K562 (cell line): ENCODE measurements around the gene ZNF488. TPM values are rescaled to one million over a fixed set of nuclear protein-coding genes. Genes with fewer than 3 reads are reported as not detected.

Experiments
- ATAC-seq: fragments of 200-7000 bp; cut with Tn5 transposase; 3 replicates; pipeline ENCODE4 v1.9.1; 2020; ENCODE audit warnings: moderate library complexity
- BruUV-seq: library from RNA; stranded (reverse); fragments of 400-500 nt; replicated peaks from 2 replicates; lab custom pipeline; 2021; lab: Mats Ljungman, UMichigan
- CTCF ChIA-PET: fragments of 300-600 bp; formaldehyde crosslinking; extraction: SDS; loops from one replicate; lab custom pipeline; 2021; ENCODE audit warnings: low intra/inter-chr PET ratio; lab: Yijun Ruan, JAX
- POLR2A ChIA-PET: fragments of 300-600, 350-650 bp; sonication (Branson Sonifier 250); formaldehyde crosslinking; extraction: SDS; loops from one replicate; lab custom pipeline; 2021; ENCODE audit warnings: antibody characterized with exemption, inconsistent platforms; lab: Yijun Ruan, JAX
- DNase-seq, 4 experiments: peaks; one replicate each; pipeline versions ENCODE4 v3.0.0 to v3.0.0-alpha.2; 2011 to 2018; ENCODE audit warnings: low spot score in 3 of 4, mixed read lengths in 3 of 4; ENCODE audit errors: extremely low read depth in 1 of 4
- FAIRE-seq: peaks from 2 replicates; lab custom pipeline; 2011; peaks lifted over from hg19 to GRCh38; lab: Jason Lieb, UNC
- H2AFZ ChIP-seq: 2 replicates; pipeline ENCODE4 v1.6.0; 2011; ENCODE audit warnings: low read depth, low read length, control low read depth, inconsistent platforms
- H3K27ac ChIP-seq: fragments of 200-600 bp; 3 replicates; pipeline ENCODE4 v1.8.0; 2011; ENCODE audit warnings: low read depth, mild to moderate bottlenecking, control low read depth, inconsistent platforms, low read length, moderate library complexity, mixed read lengths; ENCODE audit errors: extremely low read depth
- H3K27me3 ChIP-seq, 2 experiments: fragments of 300-600 bp in 1 of 2; 2 replicates in 1 of 2; 3 replicates in 1 of 2; pipeline versions ENCODE4 v1.6.0 to v1.8.0; 2011; ENCODE audit warnings: inconsistent platforms in 2 of 2, low read length in 2 of 2, mild to moderate bottlenecking in 1 of 2, mixed read lengths in 1 of 2, moderate library complexity in 1 of 2; ENCODE audit not compliant: control insufficient read depth in 2 of 2, insufficient read depth in 2 of 2
- H3K36me3 ChIP-seq: fragments of 300-600 bp; 3 replicates; pipeline ENCODE4 v1.8.0; 2011; ENCODE audit warnings: mild to moderate bottlenecking, low read length, inconsistent platforms; ENCODE audit not compliant: control insufficient read depth, insufficient read depth
- H3K4me1 ChIP-seq, 2 experiments: fragments of 200-600 bp in 1 of 2; replicated peaks in 1 of 2; 2 replicates in 1 of 2; 3 replicates in 1 of 2; pipeline versions ENCODE4 v1.5.1 to v1.8.0; 2011; ENCODE audit warnings: inconsistent platforms in 2 of 2, low read length in 2 of 2, mild to moderate bottlenecking in 1 of 2, mixed read lengths in 1 of 2, moderate library complexity in 1 of 2; ENCODE audit not compliant: control insufficient read depth in 2 of 2, insufficient read depth in 2 of 2
- H3K4me2 ChIP-seq: 2 replicates; pipeline ENCODE4 v1.6.1; 2011; ENCODE audit warnings: low read length, control low read depth, inconsistent platforms, mixed read lengths; ENCODE audit not compliant: insufficient read depth
- H3K4me3 ChIP-seq: fragments of 200-600 bp; sonication (generic), shearing (Covaris generic); 2 replicates; pipeline ENCODE4 v1.5.1; 2016; ENCODE audit warnings: control low read depth, inconsistent platforms
- H3K79me2 ChIP-seq: fragments of 200-600 bp; 3 replicates; pipeline ENCODE4 v1.8.0; 2011; ENCODE audit warnings: low read length, inconsistent platforms; ENCODE audit not compliant: control insufficient read depth, insufficient read depth
- H3K9ac ChIP-seq, 2 experiments: 2 replicates each; pipeline versions ENCODE4 v1.6.0 to v1.6.1; 2011; ENCODE audit warnings: low read depth in 2 of 2, low read length in 2 of 2, control low read depth in 1 of 2, inconsistent platforms in 1 of 2, mild to moderate bottlenecking in 1 of 2, mixed read lengths in 1 of 2; ENCODE audit not compliant: insufficient read depth in 1 of 2
- H3K9me1 ChIP-seq: one replicate; pipeline ENCODE4 v1.6.0; 2011; ENCODE audit warnings: inconsistent platforms, mild to moderate bottlenecking, low read length, moderate library complexity; ENCODE audit not compliant: control insufficient read depth, insufficient read depth
- H3K9me3 ChIP-seq: replicated peaks from 2 replicates; pipeline ENCODE4 v1.5.1; 2011; ENCODE audit warnings: low read depth, low read length, inconsistent platforms; ENCODE audit not compliant: control insufficient read depth, insufficient read depth
- H4K20me1 ChIP-seq: replicated peaks from 2 replicates; pipeline ENCODE4 v1.6.1; 2011; ENCODE audit warnings: low read length, inconsistent platforms, mixed read lengths; ENCODE audit not compliant: control insufficient read depth, insufficient read depth
- FOSL1 ChIP-seq: fragments of 200-800 bp; sonication (Bioruptor generic); conservative IDR thresholded peaks from 2 replicates; pipeline ENCODE4 v1.6.1; 2016; ENCODE audit warnings: missing genetic modification characterization, missing compliant biosample characterization
- JUN ChIP-seq, 2 experiments: sonication (generic) in 1 of 2; formaldehyde crosslinking in 1 of 2; IDR thresholded peaks; 2 replicates each; pipeline versions ENCODE4 v1.6.1 to v1.8.0; 2012 to 2022; ENCODE audit warnings: borderline replicate concordance in 2 of 2, mild to moderate bottlenecking in 2 of 2, improper control_type of control experiment in 1 of 2, low read depth in 1 of 2, low read length in 1 of 2, missing genetic modification reagents in 1 of 2
- JUND ChIP-seq, 2 experiments: IDR thresholded peaks; 2 replicates in 1 of 2; 3 replicates in 1 of 2; pipeline ENCODE4 v1.6.1; 2011; ENCODE audit warnings: borderline replicate concordance in 2 of 2, low read depth in 2 of 2, low read length in 2 of 2, improper control_type of control experiment in 1 of 2, missing biosample characterization in 1 of 2, missing genetic modification characterization in 1 of 2, missing genetic modification reagents in 1 of 2
- ZFP36 ChIP-seq: fragments of 150-350 bp; IDR thresholded peaks from 2 replicates; pipeline ENCODE4 v1.6.1; 2018; ENCODE audit warnings: low read length, low read depth; ENCODE audit not compliant: partially characterized antibody
- ZNF263 ChIP-seq: sonication (generic); formaldehyde crosslinking; IDR thresholded peaks from 2 replicates; pipeline ENCODE4 v1.8.0; 2022; ENCODE audit warnings: mild to moderate bottlenecking, missing genetic modification reagents, borderline replicate concordance
- ZNF561 ChIP-seq: fragments of 450-650 bp; formaldehyde crosslinking; conservative IDR thresholded peaks from 2 replicates; pipeline ENCODE4 v1.4.0; 2020; ENCODE audit warnings: mild to moderate bottlenecking, moderate library complexity
- WGBS: fragments of 100-300 bp; shearing (Covaris generic); methylation state at CpG from one replicate; pipeline ENCODE4 v1.1.6; 2016; ENCODE audit warnings: low coverage, mixed read lengths; ENCODE audit not compliant: insufficient coverage; ENCODE audit errors: missing lambda C conversion rate; 5-methylcytosine and 5-hydroxymethylcytosine counted together
- in situ Hi-C: fragments of 300-500 bp; cut with MboI; formaldehyde crosslinking; loops from 4 replicates; pipeline ENCODE4 v1.15.0; 2018; ENCODE audit warnings: inconsistent platforms, mixed read lengths
- intact Hi-C: fragments of 100-400 bp; cut with micrococcal nuclease; formaldehyde crosslinking; loops from 2 replicates; pipeline ENCODE4 v1.14.2; 2022
- polyA plus RNA-seq, 8 experiments: library from polyadenylated mRNA; depleted of rRNA in 4 of 8; stranded (reverse) in 5 of 8; unstranded in 3 of 8; fragments of >200 nt; fragmentation: Nextera tagmentation in 2 of 8; fragmentation: Illumina TruSeq in 1 of 8; extraction: Ambion mirVana in 2 of 8; extraction: Trizol in 1 of 8; gene quantifications; 2 replicates each; pipeline versions ENCODE4 v1.2.1 to v1.2.3, GENCODE V29; 2011 to 2014; ENCODE audit warnings: inconsistent platforms in 1 of 8, missing spikeins in 1 of 8
- total RNA-seq, 7 experiments: library from RNA; depleted of rRNA in 6 of 7; stranded (reverse); fragments of >200 nt in 6 of 7; fragmentation: Illumina TruSeq in 2 of 7; extraction: Trizol in 2 of 7; gene quantifications; 2 replicates each; pipeline versions ENCODE4 v1.2.1 to v1.2.3, GENCODE V29; 2011 to 2021; ENCODE audit warnings: low replicate concordance in 1 of 7
- TF ChIP-seq, protein P1 (sequence below), 2 experiments: fragments of 450-650 bp in 1 of 2; sonication (generic) in 1 of 2; formaldehyde crosslinking in 1 of 2; IDR thresholded peaks in 1 of 2; conservative IDR thresholded peaks in 1 of 2; 2 replicates each; pipeline versions ENCODE4 v1.6.1 to v1.8.1; 2016 to 2023; ENCODE audit warnings: mild to moderate bottlenecking in 2 of 2, moderate library complexity in 2 of 2, inconsistent platforms in 1 of 2, missing genetic modification reagents in 1 of 2

Gene ZNF488
- total and polyA plus RNA-seq, 9 of the 15 experiments (the other 6 are each of a cell fraction or from before 2014, with no cell fraction given) = 0.03 to 0.09 (median 0.05) TPM; not detected in 3

DNA sequence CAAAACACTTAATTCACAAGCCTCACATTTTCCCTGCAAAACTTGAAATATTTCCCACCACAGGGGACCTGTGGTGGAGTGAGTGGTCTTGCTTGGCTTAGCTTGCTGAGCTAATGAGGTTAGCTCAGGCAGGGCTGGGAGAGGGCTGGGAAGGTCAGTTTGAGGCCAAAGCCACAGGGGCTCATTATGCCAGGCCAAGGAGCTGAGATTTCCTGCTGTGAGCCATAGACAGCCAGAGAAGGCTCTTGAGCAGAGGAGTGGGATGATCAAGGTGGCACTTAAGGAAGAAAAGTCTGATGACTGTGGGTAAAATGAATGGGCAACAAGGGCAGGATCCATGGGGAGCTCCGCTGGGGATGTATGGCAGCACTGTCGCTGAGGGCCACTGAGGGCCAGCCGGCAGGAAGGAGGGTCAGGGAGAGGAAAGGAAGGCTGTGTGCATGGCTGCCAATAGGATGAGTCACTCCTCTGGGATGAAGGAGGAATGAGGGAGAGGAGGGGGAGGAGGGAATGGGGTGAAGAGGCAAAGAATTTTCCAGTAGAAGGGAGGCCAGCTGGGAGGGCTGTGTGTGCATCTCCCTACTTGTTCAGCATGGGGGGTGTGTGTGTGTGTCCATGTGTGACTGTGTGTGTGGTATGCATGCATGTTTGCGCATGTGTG, 18.7 kb upstream of the ZNF488 start:
- no peak for FAIRE-seq
- DNase-seq = no peak
- Histone ChIP-seq H3K27me3 (peaks cover 6 to 29% of the 10 kb centered on the region in 2 experiments; a peak in 3 of 5 replicates), H3K79me2 (no peaks in the 10 kb centered on the region), H4K20me1 (no peaks in the 10 kb centered on the region), H3K9me3 (no peaks in the 10 kb centered on the region), H3K4me3 (no peak overlapping the region), H3K27ac (no peak overlapping the region), H3K36me3 (no peaks in the 10 kb centered on the region), H3K4me1 (peaks cover 16 to 27% of the 10 kb centered on the region in 2 experiments), H3K9ac (no peak overlapping the region), H2AFZ (no peak overlapping the region), H3K9me1 (no peaks in the 10 kb centered on the region), H3K4me2 (no peak overlapping the region)
- in situ Hi-C loops (no loop called here), intact Hi-C loops (no loop called here)
- no TSS peak for BruUV-seq
- TF ChIP-seq, protein P1, sequence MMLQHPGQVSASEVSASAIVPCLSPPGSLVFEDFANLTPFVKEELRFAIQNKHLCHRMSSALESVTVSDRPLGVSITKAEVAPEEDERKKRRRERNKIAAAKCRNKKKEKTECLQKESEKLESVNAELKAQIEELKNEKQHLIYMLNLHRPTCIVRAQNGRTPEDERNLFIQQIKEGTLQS (IDR thresholded peaks at IDR 0.05) = peak; percentile 44; the same call in 1 of the 2 replicates
- TF ChIP-seq, protein P1 (CRISPR knock-in tag; conservative IDR thresholded peaks at IDR 0.05) = no peak
- peak; percentile 76 for TF ChIP-seq FOSL1 (tag)
- peak; percentile 42; the same call in 1 of the 2 replicates for TF ChIP-seq JUND (IDR thresholded peaks at IDR 0.05; ENCODE audit: borderline replicate concordance, low read depth, low read length)
- no peak; the same call in 2 of the 3 replicates for TF ChIP-seq JUND (tag; IDR thresholded peaks at IDR 0.05; ENCODE audit: borderline replicate concordance, low read depth, low read length)
- TF ChIP-seq JUN (IDR thresholded peaks at IDR 0.05; ENCODE audit: borderline replicate concordance, low read depth, low read length) = 0 out of 2 replicates have a peak, but pooled peaks have one; percentile 34
- TF ChIP-seq JUN (CRISPR knock-in tag; IDR thresholded peaks at IDR 0.05; ENCODE audit: borderline replicate concordance) = no peak
- TF ChIP-seq ZNF263 (CRISPR knock-in tag) = peak; percentile 65; the same call in 1 of the 2 replicates
- no peak for TF ChIP-seq ZNF561
- TF ChIP-seq ZFP36 = no peak
- WGBS = 36% methylated on average over 4 of the region's 4 CpGs
- ChIA-PET CTCF (no interaction called here), POLR2A (no interaction called here)
- no peak for ATAC-seq
